Smooth muscle cell (in vitro differentiated cells): Measurements from ENCODE around the gene LRR1. TPM values are rescaled to one million over a fixed set of nuclear protein-coding genes. Genes with fewer than 3 reads are reported as not detected.

ENCODE experiments used
- DNase-seq: peaks from one replicate; lab custom pipeline; 2025; ENCODE audit not compliant: unreplicated experiment; lab: John Stamatoyannopoulos, UW
- H2AFZ ChIP-seq: fragments of 200-600 bp; sonication (generic); 2 replicates; pipeline ENCODE4 v1.6.0; 2016; ENCODE audit warnings: antibody characterized with exemption, low read depth, mild to moderate bottlenecking
- H3F3A ChIP-seq: fragments of 200-600 bp; sonication (generic); 2 replicates; pipeline ENCODE4 v1.6.0; 2017; ENCODE audit warnings: antibody characterized with exemption, low read depth
- H3K27ac ChIP-seq: fragments of 200-600 bp; sonication (generic); 2 replicates; pipeline ENCODE4 v1.5.1; 2016; ENCODE audit warnings: low read depth, mild to moderate bottlenecking
- H3K27me3 ChIP-seq: fragments of 200-600 bp; sonication (generic); 2 replicates; pipeline ENCODE4 v1.6.1; 2016; ENCODE audit warnings: low read depth, mild to moderate bottlenecking
- H3K36me3 ChIP-seq: fragments of 200-600 bp; sonication (generic); 2 replicates; pipeline ENCODE4 v1.5.1; 2016; ENCODE audit warnings: low read depth
- H3K4me1 ChIP-seq: fragments of 200-600 bp; sonication (generic); 2 replicates; pipeline ENCODE4 v1.5.1; 2016; ENCODE audit warnings: low read depth
- H3K4me2 ChIP-seq: fragments of 200-600 bp; sonication (generic); 2 replicates; pipeline ENCODE4 v1.6.0; 2016; ENCODE audit warnings: mild to moderate bottlenecking
- H3K4me3 ChIP-seq: fragments of 200-600 bp; sonication (generic); 2 replicates; pipeline ENCODE4 v1.5.1; 2016; ENCODE audit warnings: mild to moderate bottlenecking
- H3K79me2 ChIP-seq: fragments of 200-600 bp; sonication (generic); 2 replicates; pipeline ENCODE4 v1.6.0; 2016; ENCODE audit warnings: low read depth, mild to moderate bottlenecking
- H3K9ac ChIP-seq: fragments of 200-600 bp; sonication (generic); 2 replicates; pipeline ENCODE4 v1.6.0; 2016; ENCODE audit warnings: low read depth
- H3K9me3 ChIP-seq: fragments of 200-600 bp; sonication (generic); replicated peaks from 2 replicates; pipeline ENCODE4 v1.5.1; 2016; ENCODE audit warnings: low read depth
- H4K20me1 ChIP-seq: fragments of 200-600 bp; sonication (generic); 2 replicates; pipeline ENCODE4 v1.6.0; 2016; ENCODE audit warnings: low read depth
- CTCF ChIP-seq: fragments of 200-600 bp; sonication (generic); IDR thresholded peaks from 2 replicates; pipeline ENCODE4 v1.5.1; 2017; ENCODE audit warnings: borderline replicate concordance, mild to moderate bottlenecking, antibody characterized with exemption; ENCODE audit not compliant: insufficient read depth, poor library complexity, severe bottlenecking
- WGBS: methylation state at CpG from one replicate; pipeline ENCODE4 v1.1.7; 2016; ENCODE audit warnings: low lambda C conversion rate; 5-methylcytosine and 5-hydroxymethylcytosine counted together
- polyA plus RNA-seq: library from polyadenylated mRNA; unstranded; fragments of >200 nt; fragmentation: Nextera tagmentation; extraction: Ambion mirVana; gene quantifications from 2 replicates; pipeline ENCODE4 v1.2.1, GENCODE V29; 2016
- small RNA-seq: library from RNA; depleted of rRNA; stranded (forward); fragments of <200 nt; gene quantifications from one replicate; pipeline ENCODE3, GENCODE V24; 2014
- total RNA-seq: library from RNA; depleted of rRNA; stranded (reverse); fragments of >200 nt; gene quantifications from 2 replicates; pipeline ENCODE4 v1.2.3, GENCODE V29; 2014

The LRR1 gene
- total and polyA plus RNA-seq, 2 experiments from 2014 or later, result 14.7 to 18.7 TPM

DNA sequence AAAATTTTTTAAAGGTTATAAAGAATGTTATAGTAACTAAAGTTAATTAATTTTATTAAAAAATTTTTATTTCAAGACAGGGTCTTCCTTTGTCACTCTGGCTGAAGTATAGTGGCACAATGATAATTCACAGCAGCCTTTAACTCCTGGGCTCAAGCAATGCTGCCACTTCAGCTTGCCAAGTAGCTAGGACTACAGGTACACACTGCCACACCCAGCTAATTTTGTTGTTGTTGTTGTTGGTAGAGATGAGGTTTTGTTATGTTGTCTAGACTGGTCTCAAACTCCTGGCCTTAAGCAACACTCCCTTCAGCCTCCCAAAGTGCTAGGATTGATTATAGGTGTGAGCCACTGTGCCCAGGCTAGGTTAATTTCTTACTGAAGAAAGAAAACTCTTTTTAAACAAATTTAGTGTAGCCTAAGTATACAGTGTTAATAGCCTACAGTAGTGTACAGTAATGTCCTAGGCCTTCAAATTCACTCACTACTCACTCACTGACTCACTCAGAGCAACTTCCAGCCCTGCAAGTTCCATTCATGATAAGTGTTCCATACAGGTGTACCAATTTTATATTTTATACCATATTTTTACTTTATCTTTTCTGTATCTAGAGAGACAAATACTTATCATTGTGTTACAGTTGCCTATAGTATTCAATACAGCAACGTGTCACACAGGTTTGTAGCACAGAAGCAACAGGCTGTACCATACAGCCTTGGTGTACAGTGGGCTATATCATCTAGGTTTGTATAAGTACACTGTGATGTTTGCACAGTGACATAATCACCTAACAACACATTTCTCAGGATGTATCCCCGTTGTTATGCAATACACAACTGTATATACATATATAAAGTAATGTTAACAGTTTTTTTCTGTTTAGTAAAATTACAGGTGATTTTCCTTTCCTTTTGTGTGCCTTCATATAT lies 61.1 kb downstream of the LRR1 start:
- no peak for DNase-seq
- Histone ChIP-seq H2AFZ (no peak overlapping the region), H3K4me1 (no peaks in the 10 kb centered on the region), H3K9ac (no peak overlapping the region), H3K79me2 (no peaks in the 10 kb centered on the region), H3K36me3 (no peaks in the 10 kb centered on the region), H3K4me3 (no peak overlapping the region), H4K20me1 (no peaks in the 10 kb centered on the region), H3K9me3 (no peaks in the 10 kb centered on the region), H3K27me3 (no peaks in the 10 kb centered on the region), H3K27ac (peak overlapping the region; percentile 31), H3F3A (no peaks in the 10 kb centered on the region), H3K4me2 (no peak overlapping the region)
- TF ChIP-seq CTCF, result no peak
- WGBS, result 96% methylated on average over 2 of the region's 2 CpGs

Small RNA genes lying within 50 kb of the gene (small RNA-seq; reads per million reads assigned to genes)
- gene AL139099.3 (not detected), gene AL139099.4 (not detected), gene RF00019 (not detected), gene RNA5SP384 (not detected)

Other genes with a start within 250 kb of the LRR1 start
- 6,053 and 7,688 TPM in 2 replicates for gene RPS29, start 12.6 kb upstream of the LRR1 start, total RNA-seq
- 1,151 and 1,263 TPM in 2 replicates for gene RPS29, start 12.6 kb upstream of the LRR1 start, polyA plus RNA-seq
- gene RPL36AL, start 21.7 kb downstream of the LRR1 start, total RNA-seq, result 197 and 228 TPM in 2 replicates
- 279 and 292 TPM in 2 replicates for gene RPL36AL, start 21.7 kb downstream of the LRR1 start, polyA plus RNA-seq
- 48.9 and 50.9 TPM in 2 replicates for gene MGAT2, start 21.9 kb downstream of the LRR1 start, total RNA-seq
- 35.6 and 41.0 TPM in 2 replicates for gene MGAT2, start 21.9 kb downstream of the LRR1 start, polyA plus RNA-seq
- gene DNAAF2, start 36.3 kb downstream of the LRR1 start, total RNA-seq, result 12.0 and 14.0 TPM in 2 replicates
- 10.4 and 11.3 TPM in 2 replicates for gene DNAAF2, start 36.3 kb downstream of the LRR1 start, polyA plus RNA-seq
- 4.1 and 9.6 TPM in 2 replicates for gene POLE2, start 89.3 kb downstream of the LRR1 start, total RNA-seq
- gene POLE2, start 89.3 kb downstream of the LRR1 start, polyA plus RNA-seq, result 3.7 and 7.5 TPM in 2 replicates
- gene KLHDC1, start 94.2 kb downstream of the LRR1 start, total RNA-seq, result 5.9 and 8.6 TPM in 2 replicates
- gene KLHDC1, start 94.2 kb downstream of the LRR1 start, polyA plus RNA-seq, result 4.1 and 5.1 TPM in 2 replicates
- 52.0 and 72.1 TPM in 2 replicates for gene KLHDC2, start 169.2 kb downstream of the LRR1 start, total RNA-seq
- 78.3 and 88.9 TPM in 2 replicates for gene KLHDC2, start 169.2 kb downstream of the LRR1 start, polyA plus RNA-seq